IMR-90 (cell line): ENCODE measurements around the gene KIF20B. TPM values are rescaled to one million over a fixed set of nuclear protein-coding genes. Genes with fewer than 3 reads are reported as not detected.

Source experiments
- ATAC-seq: fragments of 200-7000 bp; cut with Tn5 transposase; 2 replicates; pipeline ENCODE4 v1.9.1; 2020; ENCODE audit warnings: low read depth, mild to moderate bottlenecking, moderate library complexity
- BruUV-seq: library from RNA; stranded (reverse); fragments of 400-500 nt; replicated peaks from 2 replicates; lab custom pipeline; 2021; lab: Mats Ljungman, UMichigan
- CTCF ChIA-PET: fragments of 300-600 bp; formaldehyde crosslinking; extraction: SDS; loops from one replicate; lab custom pipeline; 2021; ENCODE audit warnings: antibody characterized with exemption; lab: Yijun Ruan, JAX
- POLR2A ChIA-PET: fragments of 300-600 bp; sonication (Branson Sonifier 250); formaldehyde crosslinking; loops from one replicate; lab custom pipeline; 2022; ENCODE audit warnings: antibody characterized with exemption; ENCODE audit not compliant: unreplicated experiment; lab: Charles Lee
- DNase-seq: peaks from one replicate; pipeline ENCODE4 v3.0.0; 2013
- H2AFZ ChIP-seq: replicated peaks from 2 replicates; pipeline ENCODE3; 2013; ENCODE audit warnings: low read length, mild to moderate bottlenecking; ENCODE audit not compliant: poor library complexity
- H2AK5ac ChIP-seq: 2 replicates; pipeline ENCODE4 v1.6.1; 2013; ENCODE audit warnings: low read depth, low read length, inconsistent platforms
- H2AK9ac ChIP-seq: replicated peaks from 2 replicates; pipeline ENCODE3; 2013; ENCODE audit warnings: mild to moderate bottlenecking, low read depth, low read length, moderate library complexity; ENCODE audit not compliant: poor library complexity
- H2BK120ac ChIP-seq: 2 replicates; pipeline ENCODE4 v1.6.1; 2013; ENCODE audit warnings: low read depth, low read length, inconsistent platforms
- H2BK15ac ChIP-seq: 3 replicates; pipeline ENCODE4 v1.6.1; 2013; ENCODE audit warnings: low read depth, low read length, inconsistent platforms
- H2BK20ac ChIP-seq: 2 replicates; pipeline ENCODE4 v1.6.1; 2013; ENCODE audit warnings: low read depth, mild to moderate bottlenecking, inconsistent platforms, low read length, moderate library complexity
- H2BK5ac ChIP-seq: 2 replicates; pipeline ENCODE4 v1.6.1; 2013; ENCODE audit warnings: mild to moderate bottlenecking, low read depth, low read length, inconsistent platforms; ENCODE audit not compliant: poor library complexity, severe bottlenecking
- H3K14ac ChIP-seq: replicated peaks from 2 replicates; pipeline ENCODE4 v1.6.1; 2013; ENCODE audit warnings: low read depth, low read length, inconsistent platforms
- H3K18ac ChIP-seq: 2 replicates; pipeline ENCODE4 v1.6.1; 2013; ENCODE audit warnings: low read depth, low read length, control low read depth
- H3K23ac ChIP-seq: 2 replicates; pipeline ENCODE4 v1.6.1; 2013; ENCODE audit warnings: low read depth, low read length, inconsistent platforms
- H3K27ac ChIP-seq: 2 replicates; pipeline ENCODE4 v1.5.1; 2013; ENCODE audit warnings: mild to moderate bottlenecking, control low read depth, low read length; ENCODE audit not compliant: insufficient read depth
- H3K27me3 ChIP-seq: 2 replicates; pipeline ENCODE4 v1.6.1; 2013; ENCODE audit warnings: low read length; ENCODE audit not compliant: control insufficient read depth, insufficient read depth
- H3K36me3 ChIP-seq: 2 replicates; pipeline ENCODE4 v1.6.1; 2013; ENCODE audit warnings: low read length, mixed read lengths; ENCODE audit not compliant: control insufficient read depth, insufficient read depth
- H3K4ac ChIP-seq: 2 replicates; pipeline ENCODE4 v1.6.1; 2013; ENCODE audit warnings: low read depth, low read length, inconsistent platforms
- H3K4me1 ChIP-seq: 2 replicates; pipeline ENCODE4 v1.6.1; 2013; ENCODE audit warnings: low read length, mixed read lengths; ENCODE audit not compliant: control insufficient read depth, insufficient read depth
- H3K4me2 ChIP-seq: 2 replicates; pipeline ENCODE4 v1.6.1; 2013; ENCODE audit warnings: low read depth, mild to moderate bottlenecking, control low read depth, low read length, moderate library complexity
- H3K4me3 ChIP-seq: 2 replicates; pipeline ENCODE4 v1.5.1; 2013; ENCODE audit warnings: low read depth, mild to moderate bottlenecking, control low read depth, low read length, moderate library complexity; ENCODE audit not compliant: insufficient read depth
- H3K56ac ChIP-seq: 2 replicates; pipeline ENCODE4 v1.6.1; 2013; ENCODE audit warnings: low read length, inconsistent platforms; ENCODE audit not compliant: insufficient read depth; ENCODE audit errors: extremely low read depth
- H3K79me1 ChIP-seq, 2 experiments: 2 replicates each; pipeline ENCODE4 v1.6.1; 2013; ENCODE audit warnings: low read length in 2 of 2, inconsistent platforms in 1 of 2, low read depth in 1 of 2
- H3K9ac ChIP-seq: 2 replicates; pipeline ENCODE4 v1.6.1; 2013; ENCODE audit warnings: low read depth, low read length, control low read depth
- H3K9me1 ChIP-seq: 2 replicates; pipeline ENCODE4 v1.6.1; 2013; ENCODE audit warnings: low read length, inconsistent platforms; ENCODE audit not compliant: insufficient read depth
- H3K9me3 ChIP-seq: 2 replicates; pipeline ENCODE4 v1.6.1; 2013; ENCODE audit warnings: low read length; ENCODE audit not compliant: control insufficient read depth, insufficient read depth
- H4K20me1 ChIP-seq: 2 replicates; pipeline ENCODE4 v1.6.1; 2013; ENCODE audit warnings: low read length, inconsistent platforms; ENCODE audit not compliant: insufficient read depth
- H4K5ac ChIP-seq: 2 replicates; pipeline ENCODE4 v1.6.1; 2013; ENCODE audit warnings: mild to moderate bottlenecking, low read depth, low read length, control low read depth
- H4K8ac ChIP-seq, 2 experiments: 2 replicates each; pipeline ENCODE4 v1.6.1; 2013; ENCODE audit warnings: low read depth in 2 of 2, low read length in 2 of 2, control low read depth in 1 of 2, inconsistent platforms in 1 of 2
- H4K91ac ChIP-seq: 2 replicates; pipeline ENCODE4 v1.6.1; 2013; ENCODE audit warnings: low read depth, low read length, inconsistent platforms; ENCODE audit not compliant: insufficient read depth
- CEBPB ChIP-seq: IDR thresholded peaks from 2 replicates; pipeline ENCODE4 v1.6.1; 2012; ENCODE audit warnings: low read depth, low read length, improper control_type of control experiment
- CHD1 ChIP-seq: IDR thresholded peaks from 2 replicates; pipeline ENCODE4 v1.6.1; 2012; ENCODE audit warnings: low read depth, low read length, improper control_type of control experiment
- CTCF ChIP-seq: conservative IDR thresholded peaks from 2 replicates; pipeline ENCODE4 v1.5.1; 2012; ENCODE audit warnings: mild to moderate bottlenecking, low read depth, low read length, improper control_type of control experiment
- FOS ChIP-seq: fragments of 150-350 bp; IDR thresholded peaks from 2 replicates; pipeline ENCODE4 v1.6.1; 2016; ENCODE audit warnings: low read depth, low read length
- MAZ ChIP-seq: IDR thresholded peaks from 2 replicates; pipeline ENCODE4 v1.6.1; 2012; ENCODE audit warnings: low read depth, mild to moderate bottlenecking, low read length, improper control_type of control experiment, moderate library complexity, borderline replicate concordance
- MXI1 ChIP-seq: IDR thresholded peaks from 2 replicates; pipeline ENCODE4 v1.6.1; 2012; ENCODE audit warnings: low read depth, mild to moderate bottlenecking, low read length, moderate library complexity, borderline replicate concordance
- NFE2L2 ChIP-seq: fragments of 150-350 bp; IDR thresholded peaks from 2 replicates; pipeline ENCODE4 v1.6.1; 2016; ENCODE audit warnings: low read depth, mild to moderate bottlenecking, low read length
- POLR2A ChIP-seq: IDR thresholded peaks from 2 replicates; pipeline ENCODE4 v1.6.1; 2012; ENCODE audit warnings: mild to moderate bottlenecking, low read depth, low read length
- RAD21 ChIP-seq: IDR thresholded peaks from 2 replicates; pipeline ENCODE4 v1.6.1; 2012; ENCODE audit warnings: low read length, improper control_type of control experiment
- RCOR1 ChIP-seq: IDR thresholded peaks from 2 replicates; pipeline ENCODE4 v1.6.1; 2012; ENCODE audit warnings: mild to moderate bottlenecking, low read length, improper control_type of control experiment; ENCODE audit not compliant: insufficient replicate concordance
- RFX5 ChIP-seq: IDR thresholded peaks from 2 replicates; pipeline ENCODE4 v1.8.0; 2012; ENCODE audit warnings: low read depth, mild to moderate bottlenecking, low read length, moderate library complexity
- SMC3 ChIP-seq: fragments of 150-350 bp; IDR thresholded peaks from 2 replicates; pipeline ENCODE4 v1.6.1; 2016; ENCODE audit warnings: low read depth, mild to moderate bottlenecking, antibody characterized with exemption, low read length, moderate library complexity
- WGBS, 2 experiments: methylation state at CpG; one replicate each; pipeline versions ENCODE4 v1.1.5 to v1.1.7; 2013; ENCODE audit warnings: missing lambda C conversion rate in 2 of 2; ENCODE audit not compliant: insufficient read length in 1 of 2; ENCODE audit errors: extremely low coverage in 2 of 2; 5-methylcytosine and 5-hydroxymethylcytosine counted together
- dilution Hi-C: fragments of 300-500 bp; cut with HindIII; formaldehyde crosslinking; loops from one replicate; pipeline ENCODE4 v1.14.3; 2018; ENCODE audit warnings: low sequenced_read_pairs; ENCODE audit not compliant: unreplicated experiment
- in situ Hi-C: fragments of 300-500 bp; cut with MboI; formaldehyde crosslinking; loops from 3 replicates; pipeline ENCODE4 v1.14.3; 2019; ENCODE audit warnings: low sequenced_read_pairs, inconsistent platforms, mixed read lengths
- intact Hi-C: fragments of 100-400 bp; cut with micrococcal nuclease; formaldehyde crosslinking; loops from 2 replicates; pipeline ENCODE4 v1.10.0; 2022
- polyA plus RNA-seq, 3 experiments: library from polyadenylated mRNA; depleted of rRNA; stranded (reverse); fragments of >200 nt; gene quantifications; 2 replicates each; pipeline ENCODE4 v1.2.3, GENCODE V29; 2012; ENCODE audit warnings: low replicate concordance in 1 of 3
- total RNA-seq: library from RNA; depleted of rRNA; stranded (reverse); fragments of >200 nt; gene quantifications from 2 replicates; pipeline ENCODE4 v1.2.3, GENCODE V29; 2012

The KIF20B gene
- total and polyA plus RNA-seq, 2 of the 4 experiments (the other 2 are of a cell fraction): 3.1 to 23.5 TPM

DNA sequence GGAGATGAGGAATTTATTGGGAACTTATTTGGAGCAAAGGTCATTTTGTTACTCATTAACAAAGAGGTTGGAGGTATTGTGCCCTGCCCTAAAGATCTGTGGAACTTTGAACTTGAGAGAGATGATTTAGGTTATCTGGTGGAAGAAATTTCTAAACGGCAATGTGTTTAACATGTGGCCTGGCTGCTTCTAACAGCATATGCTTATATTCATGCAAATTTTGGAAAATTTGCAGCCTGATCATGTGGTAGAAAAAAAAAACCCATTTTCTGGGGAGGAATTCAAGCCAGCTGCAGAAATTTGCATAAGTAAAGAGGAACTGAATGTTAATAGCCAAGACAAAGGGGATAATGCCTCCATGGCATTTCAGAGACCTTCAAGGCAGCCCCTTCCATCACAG lies 45.7 kb upstream of the KIF20B start:
- H3K4me2 ChIP-seq: no peak overlapping the region
- H3K56ac ChIP-seq: no peak overlapping the region
- in situ Hi-C loops (no loop called here), dilution Hi-C loops (no loop called here), intact Hi-C loops (loop anchor here (5.0 kb wide), 1 partner anchor 47 kb away; the partner anchor contains the start of gene KIF20B)
- ATAC-seq: no peak
- H3K79me1 ChIP-seq: no peaks in the 10 kb centered on the region
- no peak for DNase-seq
- ChIA-PET POLR2A (no interaction called here), CTCF (no interaction called here)
- no peak overlapping the region for H3K4ac ChIP-seq
- no peak overlapping the region for H3K18ac ChIP-seq
- peaks cover 6% of the 10 kb centered on the region for H3K4me1 ChIP-seq
- H4K20me1 ChIP-seq: no peaks in the 10 kb centered on the region
- no peak overlapping the region for H3K27ac ChIP-seq
- H2BK120ac ChIP-seq: no peak overlapping the region
- TF ChIP-seq NFE2L2 (no peak), CHD1 (no peak), POLR2A (no peak), MAZ (no peak), RFX5 (no peak), CTCF (no peak), SMC3 (no peak), CEBPB (no peak), RCOR1 (no peak), RAD21 (no peak), FOS (no peak), MXI1 (no peak)
- no peak overlapping the region for H2AFZ ChIP-seq
- H3K4me3 ChIP-seq: no peak overlapping the region
- H3K9me1 ChIP-seq: peaks cover 3% of the 10 kb centered on the region; the same call in 1 of the 2 replicates
- WGBS, 2 experiments: 100% methylated on average over 1 of the region's 1 CpG; no CpG with 5 or more reads in 1 of the 2 experiments
- H3K23ac ChIP-seq: no peak overlapping the region
- H2AK9ac ChIP-seq: no peak overlapping the region
- H2BK20ac ChIP-seq: no peak overlapping the region
- H4K8ac ChIP-seq: no peak overlapping the region
- no peaks in the 10 kb centered on the region for H3K27me3 ChIP-seq
- no peak overlapping the region for H2AK5ac ChIP-seq
- no peak overlapping the region for H4K91ac ChIP-seq
- no peak overlapping the region for H3K14ac ChIP-seq
- H4K5ac ChIP-seq: no peak overlapping the region
- no peak overlapping the region for H2BK5ac ChIP-seq
- H2BK15ac ChIP-seq: no peak overlapping the region
- no peaks in the 10 kb centered on the region for H3K9me3 ChIP-seq
- H3K9ac ChIP-seq: no peak overlapping the region
- no TSS peak for BruUV-seq
- no peaks in the 10 kb centered on the region for H3K36me3 ChIP-seq
